Measurements from ENCODE around the gene IL21R.

- TF ChIP-seq POLR2A (IDR thresholded peaks at IDR 0.05; ENCODE audit: low read depth, low read length) (no peak), CTCF (IDR thresholded peaks at IDR 0.05; ENCODE audit: extremely low read depth in 1 of 2, insufficient read depth in 1 of 2, low read depth in 1 of 2, low read length in 2 of 2) (no peak), JUN (IDR thresholded peaks at IDR 0.05; ENCODE audit: borderline replicate concordance, insufficient read depth, insufficient read length, low read depth) (no peak)
Measured at GRCh38 chr16:27444015-27444414, 42.0 kb downstream of the IL21R start.
